Forelimb muscle (tissue), 1 donor: ENCODE data around the gene NFRKB. TPM values are rescaled to one million over a fixed set of nuclear protein-coding genes. Genes with fewer than 3 reads are reported as not detected.

Experiments
- DNase-seq: peaks from one replicate; pipeline ENCODE4 v3.0.0-alpha.2; 2013; ENCODE audit warnings: low read depth
- polyA plus RNA-seq: library from polyadenylated mRNA; unstranded; fragments of 120-200 nt; gene quantifications from one replicate; pipeline ENCODE4 v1.2.1, GENCODE V29; 2013; ENCODE audit not compliant: insufficient read length

Gene NFRKB
- polyA plus RNA-seq, 1 donor: 20.3 TPM

DNA sequence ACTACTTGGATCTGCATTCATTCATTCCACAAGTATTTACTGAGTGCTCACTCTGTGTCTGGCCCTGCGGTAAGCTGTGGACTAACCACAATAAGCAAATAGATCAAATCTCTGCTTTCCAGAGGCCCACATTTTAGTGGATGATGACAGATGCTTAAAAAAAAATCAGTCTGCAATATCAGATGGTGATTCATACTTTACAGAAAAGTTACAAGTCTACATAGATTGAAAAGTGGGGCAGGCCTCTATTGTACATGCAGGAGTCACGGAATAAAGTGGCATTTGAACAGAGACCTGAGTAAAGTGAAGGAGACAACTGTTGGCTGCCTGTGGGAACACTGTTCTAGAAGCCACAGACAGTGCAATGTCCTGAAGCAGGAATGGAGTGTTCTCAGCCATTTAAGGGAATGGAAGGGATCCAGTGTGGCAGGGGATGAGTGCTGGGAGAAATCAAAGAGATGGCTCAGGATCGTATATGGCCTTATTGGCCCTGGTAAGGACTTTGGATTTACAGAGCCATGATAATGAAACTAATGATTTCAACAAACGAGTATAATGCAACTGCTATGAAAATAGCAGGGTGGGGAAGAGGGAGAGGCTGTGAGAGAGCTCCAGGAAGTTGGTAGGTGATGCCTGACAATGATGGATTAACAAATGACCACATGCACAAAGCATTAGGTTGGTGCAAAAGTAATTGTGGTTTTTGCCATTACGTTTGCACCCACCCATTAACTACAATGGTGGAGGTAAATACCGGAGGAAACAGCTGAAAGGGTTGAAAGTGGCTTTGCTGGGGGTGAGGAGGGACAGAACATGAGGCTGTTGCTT is 48.7 kb downstream of the NFRKB start:
- DNase-seq: no peak

Other genes with a start within 250 kb of the NFRKB start
- gene TMEM45B, start 79.7 kb downstream of the NFRKB start, polyA plus RNA-seq: 0.48 TPM
- 6.0 TPM for gene PRDM10, start 107.3 kb upstream of the NFRKB start, polyA plus RNA-seq
- gene APLP2, start 174.3 kb upstream of the NFRKB start, polyA plus RNA-seq: 122 TPM